Measurements from ENCODE around the gene RHBDL1.
A peak's percentile ranks its signal among the peaks of the same experiment; 100 is the strongest.

RHBDL1 gene

GRCh38 chr16:718922-719321 is 43.5 kb downstream of the RHBDL1 start:
- no peak for DNase-seq (ENCODE audit: low read depth)
- H3K4me3 ChIP-seq (ENCODE audit: low read length) = no peak overlapping the region
- no peak for TF ChIP-seq CTCF (IDR thresholded peaks at IDR 0.05; ENCODE audit: insufficient read depth, low read depth, low read length, missing control alignments)

GRCh38 chr16:719815-720446 is 44.5 kb downstream of the RHBDL1 start:
- peak; percentile 66 for DNase-seq (ENCODE audit: low read depth)
- H3K4me3 ChIP-seq (ENCODE audit: low read length) = peak overlapping the region; percentile 73
- peak; percentile 46 for TF ChIP-seq CTCF (IDR thresholded peaks at IDR 0.05; ENCODE audit: insufficient read depth, low read depth, low read length, missing control alignments)

GRCh38 chr16:720447-720989 is 45.0 kb downstream of the RHBDL1 start:
- DNase-seq (ENCODE audit: low read depth) = no peak
- TF ChIP-seq CTCF (IDR thresholded peaks at IDR 0.05; ENCODE audit: insufficient read depth, low read depth, low read length, missing control alignments) = no peak
- H3K4me3 ChIP-seq (ENCODE audit: low read length) = peak overlapping the region; percentile 73

- peak within 1 kb of the TSS; percentile 73 for H3K4me3 ChIP-seq (ENCODE audit: low read length)
- peak; percentile 88 for DNase-seq (ENCODE audit: low read depth)
- no peak for TF ChIP-seq CTCF (IDR thresholded peaks at IDR 0.05; ENCODE audit: insufficient read depth, low read depth, low read length, missing control alignments)
Observed at GRCh38 chr16:720990-721764, 45.7 kb downstream of the RHBDL1 start, which contains the start of gene ANTKMT. Gene ANTKMT (plus strand): TSS chr16:721146. CDS start chr16:721275, 129 bp downstream.

GRCh38 chr16:721765-722540 is 46.5 kb downstream of the RHBDL1 start:
- TF ChIP-seq CTCF (IDR thresholded peaks at IDR 0.05; ENCODE audit: insufficient read depth, low read depth, low read length, missing control alignments) = no peak
- DNase-seq (ENCODE audit: low read depth) = no peak
- peak overlapping the region; percentile 22 for H3K4me3 ChIP-seq (ENCODE audit: low read length)

- H3K4me3 ChIP-seq (ENCODE audit: low read length) = no peak overlapping the region
- no peak for DNase-seq (ENCODE audit: low read depth)
- TF ChIP-seq CTCF (IDR thresholded peaks at IDR 0.05; ENCODE audit: insufficient read depth, low read depth, low read length, missing control alignments) = no peak
Observed at GRCh38 chr16:722835-723633, 47.6 kb downstream of the RHBDL1 start.

Measured in epithelial cell of esophagus (primary cell).